SK-N-MC (cell line): ENCODE results near the gene TRIM77.
"Not testable (repeated sequence)": the region's sequence is repeated elsewhere in the genome, so short reads cannot be mapped to it uniquely, and the experiment has no call there.

Experiments
- DNase-seq: peaks from one replicate; pipeline ENCODE4 v3.0.0-alpha.2; 2011; ENCODE audit warnings: low read depth, low spot score
- H3K27ac ChIP-seq: fragments of 200-600 bp; sonication (generic); 2 replicates; pipeline ENCODE4 v1.5.1; 2016; ENCODE audit warnings: mixed run types
- H3K36me3 ChIP-seq: fragments of 200-600 bp; sonication (generic); 2 replicates; pipeline ENCODE4 v1.6.1; 2017; ENCODE audit warnings: antibody characterized with exemption, low read length, mixed read lengths; ENCODE audit not compliant: insufficient read depth
- H3K4me3 ChIP-seq: fragments of 200-600 bp; sonication (generic); 2 replicates; pipeline ENCODE4 v1.5.1; 2016
- H3K9ac ChIP-seq: fragments of 200-600 bp; sonication (generic); 2 replicates; pipeline ENCODE4 v1.8.0; 2017; ENCODE audit warnings: mixed run types, mixed read lengths; ENCODE audit not compliant: insufficient read length
- H3K9me3 ChIP-seq: fragments of 200-600 bp; sonication (generic); 2 replicates; pipeline ENCODE4 v1.6.1; 2017; ENCODE audit warnings: low read depth, mild to moderate bottlenecking, antibody characterized with exemption, low read length, moderate library complexity, mixed read lengths
- EZH2 ChIP-seq: fragments of 200-600 bp; sonication (generic); IDR thresholded peaks from one replicate; pipeline ENCODE4 v1.6.1; 2017; ENCODE audit warnings: antibody characterized with exemption
- FOXP2 ChIP-seq: optimal IDR thresholded peaks from 2 replicates; pipeline ENCODE3; 2011; ENCODE audit warnings: mild to moderate bottlenecking, moderate library complexity; ENCODE audit not compliant: insufficient read depth; ENCODE audit errors: extremely low read length, control extremely low read depth
- POLR2AphosphoS5 ChIP-seq: IDR thresholded peaks from 2 replicates; pipeline ENCODE4 v1.6.1; 2012; ENCODE audit warnings: mild to moderate bottlenecking, low read depth, low read length, borderline replicate concordance

The TRIM77 gene

GRCh38 chr11:89736566-89736965 lies 26.5 kb downstream of the TRIM77 start:
- H3K36me3 ChIP-seq: no peaks in the 10 kb centered on the region
- no peak overlapping the region for H3K27ac ChIP-seq
- no peak overlapping the region for H3K4me3 ChIP-seq
- DNase-seq: no peak
- no peaks in the 10 kb centered on the region for H3K9me3 ChIP-seq
- TF ChIP-seq EZH2 (no peak), POLR2AphosphoS5 (no peak), FOXP2 (no peak)
- no peak overlapping the region for H3K9ac ChIP-seq

- H3K9me3 ChIP-seq: no peaks in the 10 kb centered on the region
- no peak overlapping the region for H3K4me3 ChIP-seq
- DNase-seq: no peak
- no peak for TF ChIP-seq FOXP2
- no peak for TF ChIP-seq POLR2AphosphoS5
- TF ChIP-seq EZH2: no peak
- H3K9ac ChIP-seq: no peak overlapping the region
- no peak overlapping the region for H3K27ac ChIP-seq
- H3K36me3 ChIP-seq: no peaks in the 10 kb centered on the region
Measured at GRCh38 chr11:89737116-89737515, 27.0 kb downstream of the TRIM77 start.

GRCh38 chr11:89741406-89741805 lies 31.3 kb downstream of the TRIM77 start:
- H3K36me3 ChIP-seq, H3K4me3 ChIP-seq, DNase-seq, H3K9me3 ChIP-seq, H3K27ac ChIP-seq, H3K9ac ChIP-seq: not testable (repeated sequence)

GRCh38 chr11:89744158-89744557 lies 34.1 kb downstream of the TRIM77 start:
- not testable (repeated sequence) for H3K9me3 ChIP-seq, H3K36me3 ChIP-seq, H3K4me3 ChIP-seq, DNase-seq, H3K9ac ChIP-seq, H3K27ac ChIP-seq

GRCh38 chr11:89750822-89751221 lies 40.7 kb downstream of the TRIM77 start:
- H3K9me3 ChIP-seq, H3K27ac ChIP-seq, H3K9ac ChIP-seq, DNase-seq, H3K4me3 ChIP-seq, H3K36me3 ChIP-seq: not testable (repeated sequence)
